ENCODE measurements around the gene CYP2A6.

CYP2A6 gene

DNA sequence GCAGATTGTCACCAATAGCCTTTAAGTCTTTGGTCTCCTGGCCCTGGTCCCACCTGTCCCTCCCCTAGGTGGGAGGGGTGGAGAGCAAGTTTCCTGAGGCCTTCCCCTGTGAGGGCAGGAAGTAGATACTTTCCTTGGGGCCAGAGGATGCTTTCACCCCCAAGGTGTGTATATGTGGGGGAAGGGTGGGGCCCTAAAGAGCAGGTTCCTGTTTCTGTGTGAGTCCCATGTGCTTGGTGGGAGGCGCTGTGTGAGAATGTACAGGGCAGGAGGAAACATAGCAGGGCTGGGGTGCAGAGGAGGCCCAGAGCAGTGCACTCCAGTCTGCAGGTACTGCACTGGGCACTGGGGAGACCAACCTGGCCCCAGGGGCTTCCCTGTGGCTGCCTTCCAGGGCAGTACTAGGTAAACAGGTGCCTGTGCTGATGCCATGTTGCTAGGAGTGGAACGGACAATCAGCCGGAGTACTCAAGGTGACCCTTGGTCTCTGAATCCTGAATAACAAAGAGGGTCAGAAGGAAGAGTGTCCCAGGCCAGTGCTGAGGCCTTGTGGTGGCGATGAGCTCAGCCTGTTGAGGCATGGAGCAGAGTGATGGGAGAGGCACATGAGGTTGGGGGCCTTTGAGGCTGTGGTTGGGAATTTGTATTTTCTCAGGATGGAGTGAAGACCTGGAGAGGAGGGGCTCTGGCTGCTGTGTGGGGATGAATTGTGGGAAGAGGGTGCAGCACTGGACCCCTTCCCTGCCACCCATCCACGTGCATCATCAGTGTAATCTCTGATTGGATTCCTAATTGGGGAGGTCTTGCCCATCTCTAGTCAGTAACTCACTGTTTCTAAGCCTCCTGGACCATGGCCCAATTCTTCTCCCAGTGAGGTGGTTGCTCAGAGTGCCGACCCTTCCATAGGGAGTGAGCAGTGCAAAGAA, 46.1 kb downstream of the CYP2A6 start:
- intact Hi-C loops (cut with DNase I), result loop anchor here (10.0 kb wide), 1 partner anchor 89 kb away; the partner anchor contains the start of genes COQ8B and ITPKC
- no peak for DNase-seq

DNA sequence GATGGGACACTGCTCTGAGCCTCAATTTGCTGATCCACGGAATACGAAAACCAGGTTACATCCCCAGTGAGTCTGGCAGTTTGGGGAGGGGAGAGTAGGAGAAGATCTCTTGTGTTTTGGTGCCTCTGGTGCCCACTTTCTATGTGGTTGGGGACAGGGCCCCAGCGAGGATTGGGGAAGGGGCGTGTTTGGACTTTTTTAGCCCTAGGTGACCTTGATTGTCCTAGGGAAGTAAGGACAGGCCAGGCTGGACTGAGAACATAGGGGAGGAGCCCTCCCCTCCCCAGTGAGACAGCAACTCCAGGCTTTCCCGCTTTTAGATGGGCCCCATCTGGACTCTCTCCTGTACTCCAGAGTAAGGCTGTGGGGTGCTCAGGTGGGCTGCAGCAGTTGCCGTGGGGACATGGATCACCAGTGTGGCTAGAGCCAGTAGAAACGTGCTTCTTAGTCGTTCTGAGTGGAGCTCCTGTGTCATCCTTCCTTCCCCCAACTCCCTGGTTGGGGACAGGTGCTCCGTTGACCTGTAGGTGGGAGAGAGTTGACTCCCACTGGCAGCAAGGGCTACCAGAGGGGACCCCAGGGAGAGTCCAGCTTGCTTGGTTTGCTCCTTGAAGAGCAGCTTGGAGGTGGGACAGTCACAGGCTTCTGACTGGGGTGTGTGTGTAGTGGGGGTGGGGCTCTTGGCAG, 46.9 kb downstream of the CYP2A6 start:
- intact Hi-C loops (cut with DNase I), result loop anchor here (10.0 kb wide), 1 partner anchor 89 kb away; the partner anchor contains the start of genes COQ8B and ITPKC
- no peak for DNase-seq

DNA sequence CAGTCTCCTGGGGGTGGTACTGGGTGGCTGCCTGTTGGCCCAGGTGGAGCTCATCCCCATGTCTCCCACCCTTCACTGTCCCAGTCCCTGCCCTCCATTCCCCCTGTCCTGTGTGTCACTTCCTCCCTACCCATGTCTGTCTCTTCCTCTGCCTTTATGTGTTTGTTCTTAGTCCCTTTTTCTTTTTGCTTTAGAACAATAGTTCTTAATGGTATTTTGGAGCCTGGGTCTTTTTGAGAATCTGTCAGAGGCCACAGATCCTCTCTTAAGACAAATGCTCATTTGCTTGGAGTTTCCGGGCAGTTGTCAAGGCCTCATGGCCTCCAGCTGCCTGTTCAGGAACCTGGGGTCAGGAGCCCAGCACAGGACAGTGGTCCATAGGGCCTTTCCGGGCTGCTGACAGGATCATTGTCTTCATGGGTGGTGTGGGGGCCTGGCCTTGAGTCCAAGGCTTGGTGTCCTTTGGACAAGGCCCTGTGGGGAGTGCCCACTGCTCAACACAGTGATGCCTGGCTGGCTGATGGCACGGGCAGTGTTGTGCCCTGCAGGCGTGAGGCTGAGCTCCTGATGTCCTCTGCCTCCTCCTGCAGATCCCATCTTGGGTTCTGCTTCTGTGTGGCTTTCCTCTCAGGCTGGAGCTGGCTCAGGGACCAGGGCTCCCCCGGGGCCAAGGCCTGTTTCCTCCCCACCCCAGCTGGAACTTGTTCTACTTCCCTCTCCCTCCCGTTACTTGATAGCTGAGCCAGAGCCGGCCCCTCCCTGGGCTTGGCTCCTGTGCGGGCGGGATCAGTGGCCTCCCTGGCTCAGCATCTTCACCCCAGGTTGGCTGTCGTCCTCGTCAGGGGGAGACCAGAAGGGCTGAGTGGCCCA, 47.7 kb downstream of the CYP2A6 start:
- no peak for DNase-seq
- intact Hi-C loops (cut with DNase I), result loop anchor here (10.0 kb wide), 1 partner anchor 88 kb away; the partner anchor contains the start of genes COQ8B and ITPKC

DNA sequence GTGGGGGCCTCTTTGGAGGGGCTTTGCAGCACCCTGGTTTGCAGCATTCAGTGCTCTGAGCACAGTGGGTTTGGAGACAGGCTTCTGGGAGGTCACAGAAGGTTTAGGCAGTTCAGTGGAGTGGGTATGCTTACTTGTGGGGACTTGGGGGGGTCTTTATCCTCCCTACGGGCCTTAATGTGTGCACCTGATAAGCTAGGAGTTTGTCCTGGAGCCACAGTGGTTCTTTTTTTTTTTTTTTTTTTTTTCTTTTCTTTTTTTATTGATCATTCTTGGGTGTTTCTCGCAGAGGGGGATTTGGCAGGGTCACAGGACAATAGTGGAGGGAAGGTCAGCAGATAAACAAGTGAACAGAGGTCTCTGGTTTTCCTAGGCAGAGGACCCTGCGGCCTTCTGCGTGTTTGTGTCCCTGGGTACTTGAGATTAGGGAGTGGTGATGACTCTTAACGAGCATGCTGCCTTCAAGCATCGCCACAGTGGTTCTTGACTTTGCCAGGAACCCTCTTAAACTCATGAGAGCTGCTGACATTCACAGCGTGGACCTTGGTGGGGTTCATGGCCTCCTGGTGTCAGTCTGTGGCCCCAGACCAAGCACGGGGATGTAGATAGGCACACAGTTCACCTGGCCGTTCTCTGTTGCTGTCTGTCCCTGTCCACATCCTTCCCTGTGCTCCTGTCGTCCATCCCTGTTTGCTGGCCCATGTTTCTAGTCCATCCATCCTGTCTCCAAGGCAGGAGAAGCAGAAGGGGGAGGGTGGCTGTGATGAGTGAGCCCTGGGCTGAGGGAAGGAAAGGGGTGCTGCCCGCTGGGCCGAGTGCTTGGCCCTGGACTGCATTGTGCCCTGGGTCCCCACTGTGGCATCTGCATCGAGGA, 48.6 kb downstream of the CYP2A6 start:
- DNase-seq, result no peak
- intact Hi-C loops (cut with DNase I), result loop anchor here (10.0 kb wide), 1 partner anchor 87 kb away; the partner anchor contains the start of genes COQ8B and ITPKC

DNA sequence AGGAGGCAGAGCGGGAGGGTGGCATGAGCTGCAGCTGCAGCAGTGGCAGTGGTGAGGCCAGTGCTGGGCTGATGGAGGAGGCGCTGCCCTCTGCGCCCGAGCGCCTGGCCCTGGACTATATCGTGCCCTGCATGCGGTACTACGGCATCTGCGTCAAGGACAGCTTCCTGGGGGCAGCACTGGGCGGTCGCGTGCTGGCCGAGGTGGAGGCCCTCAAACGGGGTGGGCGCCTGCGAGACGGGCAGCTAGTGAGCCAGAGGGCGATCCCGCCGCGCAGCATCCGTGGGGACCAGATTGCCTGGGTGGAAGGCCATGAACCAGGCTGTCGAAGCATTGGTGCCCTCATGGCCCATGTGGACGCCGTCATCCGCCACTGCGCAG, 49.3 kb downstream of the CYP2A6 start:
- DNase-seq, result peak in 1 of 10 donors; percentile 86
- intact Hi-C loops (cut with DNase I), result loop anchor here (10.0 kb wide), 1 partner anchor 86 kb away; the partner anchor contains the start of genes COQ8B and ITPKC

DNA sequence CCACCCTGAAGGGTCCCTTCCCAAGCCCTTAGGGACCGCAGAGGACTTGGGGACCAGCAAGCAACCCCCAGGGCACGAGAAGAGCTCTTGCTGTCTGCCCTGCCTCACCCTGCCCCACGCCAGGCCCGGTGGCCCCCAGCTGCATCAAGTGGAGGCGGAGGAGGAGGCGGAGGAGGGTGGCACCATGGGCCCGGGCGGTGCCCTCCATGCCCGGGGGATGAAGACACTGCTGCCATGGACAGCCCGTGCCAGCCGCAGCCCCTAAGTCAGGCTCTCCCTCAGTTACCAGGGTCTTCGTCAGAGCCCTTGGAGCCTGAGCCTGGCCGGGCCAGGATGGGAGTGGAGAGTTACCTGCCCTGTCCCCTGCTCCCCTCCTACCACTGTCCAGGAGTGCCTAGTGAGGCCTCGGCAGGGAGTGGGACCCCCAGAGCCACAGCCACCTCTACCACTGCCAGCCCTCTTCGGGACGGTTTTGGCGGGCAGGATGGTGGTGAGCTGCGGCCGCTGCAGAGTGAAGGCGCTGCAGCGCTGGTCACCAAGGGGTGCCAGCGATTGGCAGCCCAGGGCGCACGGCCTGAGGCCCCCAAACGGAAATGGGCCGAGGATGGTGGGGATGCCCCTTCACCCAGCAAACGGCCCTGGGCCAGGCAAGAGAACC, 49.8 kb downstream of the CYP2A6 start:
- DNase-seq, result peak in 1 of 10 donors; percentile 76
- intact Hi-C loops (cut with DNase I), result loop anchor here (10.0 kb wide), 1 partner anchor 86 kb away; the partner anchor contains the start of genes COQ8B and ITPKC

DNA sequence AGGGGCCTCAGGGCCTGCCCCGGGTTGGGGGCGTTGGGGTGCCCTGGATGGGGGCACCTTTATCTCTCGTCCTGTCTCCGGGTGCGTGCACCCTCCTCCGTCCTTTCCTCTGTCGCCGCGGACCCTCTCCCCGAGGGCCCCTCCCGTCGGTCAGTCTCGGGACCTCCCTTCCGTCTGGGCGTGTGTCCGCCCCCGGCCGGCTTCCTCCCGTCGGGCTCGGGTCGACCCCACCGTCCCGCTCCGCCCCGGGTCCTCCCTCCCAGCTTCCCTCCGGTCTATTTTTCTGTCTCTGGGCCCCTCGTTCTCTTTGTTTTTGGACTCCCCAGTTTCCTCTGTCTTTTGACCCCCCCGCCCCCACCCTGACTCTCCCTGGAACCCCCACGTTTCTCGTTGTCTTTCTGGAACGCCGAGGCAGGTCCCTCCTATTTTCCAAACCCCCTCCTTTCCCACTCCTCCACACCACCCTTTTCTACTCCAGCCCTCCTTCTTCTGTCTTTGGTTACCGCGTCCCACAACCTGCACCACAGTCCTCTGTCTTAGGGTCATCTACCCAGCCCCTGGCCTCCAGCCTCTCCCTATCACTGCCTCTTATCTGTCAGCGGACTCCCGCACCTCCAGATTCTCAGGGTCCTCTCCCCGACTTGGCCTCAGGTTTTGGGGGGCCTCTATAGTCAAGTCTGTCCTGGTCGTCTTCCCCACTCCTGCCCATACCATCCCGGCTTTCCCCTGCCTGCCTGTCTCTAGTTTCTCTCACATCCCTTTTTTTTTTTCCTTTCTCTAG, 50.5 kb downstream of the CYP2A6 start:
- peak in 2 of 10 donors; percentile 78 to 89 for DNase-seq
- intact Hi-C loops (cut with DNase I), result loop anchor here (1.0 to 10.0 kb wide), 2 partner anchors 48 to 85 kb away; partner anchors contain the start of genes COQ8B, ITPKC and SNRPA

DNA sequence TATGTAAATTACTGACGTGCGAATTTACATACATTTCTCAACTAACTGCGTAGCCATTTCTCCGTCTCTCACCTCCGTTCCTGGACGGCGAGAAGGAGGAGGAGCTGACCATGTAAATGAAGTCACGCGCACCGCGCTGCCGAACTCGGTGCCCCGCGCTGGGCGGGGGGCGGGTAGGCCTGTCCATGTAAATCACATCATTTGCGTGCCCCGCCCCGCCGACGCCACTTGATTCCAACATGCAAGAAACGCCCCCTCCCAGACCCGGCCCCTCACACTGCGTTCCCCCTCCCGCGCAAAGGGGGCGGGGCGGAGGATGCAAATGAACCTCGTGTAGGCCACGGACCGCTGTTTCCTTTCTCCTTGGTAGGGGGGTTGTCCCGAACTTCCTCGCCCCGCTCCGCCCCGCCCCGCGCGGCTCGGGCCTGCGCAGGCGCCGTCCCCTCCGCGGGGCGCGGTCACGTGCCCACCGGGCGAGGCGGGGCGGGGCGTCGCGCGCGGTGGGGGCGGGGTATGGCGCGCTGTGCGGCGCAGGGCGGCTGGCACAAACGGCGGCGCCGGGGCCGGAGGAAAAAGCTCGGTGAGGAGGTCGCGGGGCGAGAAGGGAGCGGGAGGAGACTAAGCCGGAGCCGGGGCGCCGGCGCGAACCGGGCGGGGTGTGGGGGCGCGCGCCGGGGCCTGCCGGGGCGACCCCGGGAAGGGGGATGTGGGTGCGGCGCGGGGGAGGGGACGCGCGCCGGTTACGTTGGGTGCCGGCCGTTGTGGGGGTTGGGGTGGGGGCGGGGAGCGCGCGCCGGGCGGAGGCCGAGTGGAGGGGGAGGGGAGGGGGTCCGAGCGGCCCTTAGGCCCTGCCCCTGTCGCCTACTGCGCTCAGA, 51.3 kb downstream of the CYP2A6 start, which contains the start of gene EGLN2:
Gene EGLN2 (plus strand): TSS at position 509 of the 875 bp plus-strand sequence. CDS start 1,382 bp downstream, outside the sequence.
- intact Hi-C loops (cut with DNase I), result loop anchor here (1.0 kb wide), 1 partner anchor 48 kb away; the partner anchor contains the start of gene SNRPA
- peak; percentile 98 to 100 (median 100) for DNase-seq

DNA sequence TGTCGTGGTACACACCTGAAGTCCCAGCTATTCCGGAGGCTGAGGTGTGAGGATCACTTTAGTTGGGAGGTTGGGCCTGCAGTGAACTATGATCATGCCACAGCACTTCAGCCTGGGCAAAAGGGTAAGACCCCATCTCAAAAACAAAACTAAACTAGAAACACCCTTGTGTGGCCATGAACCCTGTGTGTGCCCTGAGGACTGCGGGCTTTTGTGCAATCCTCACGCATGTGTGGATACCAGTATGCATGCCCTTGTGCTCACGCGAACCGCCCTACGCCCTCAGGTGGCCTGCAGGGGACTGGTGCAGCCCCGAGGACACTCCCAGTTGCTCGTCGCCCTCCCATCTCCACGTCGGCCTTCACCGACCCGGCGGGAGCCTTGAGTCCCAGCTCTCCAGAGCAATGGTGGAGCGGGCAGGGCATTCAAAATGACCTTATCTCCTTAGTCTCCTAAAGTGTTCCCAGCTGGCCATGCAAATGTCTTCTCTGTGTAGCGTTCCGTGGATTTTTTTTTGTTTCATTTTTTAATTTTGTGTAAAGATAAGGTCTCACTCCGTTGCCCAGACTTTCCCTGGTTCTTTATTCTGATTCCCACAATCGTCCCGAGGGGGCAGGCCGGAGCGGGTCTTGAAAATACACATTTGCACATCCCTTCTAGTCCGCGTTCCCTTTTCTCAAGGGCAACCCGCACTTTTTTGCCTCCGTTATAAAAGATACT, 52.1 kb downstream of the CYP2A6 start:
- intact Hi-C loops (cut with DNase I), result loop anchor here (1.0 kb wide), 1 partner anchor 19 kb away; no protein-coding TSS in a partner anchor
- peak in 2 of 10 donors; percentile 80 to 88 for DNase-seq

DNA sequence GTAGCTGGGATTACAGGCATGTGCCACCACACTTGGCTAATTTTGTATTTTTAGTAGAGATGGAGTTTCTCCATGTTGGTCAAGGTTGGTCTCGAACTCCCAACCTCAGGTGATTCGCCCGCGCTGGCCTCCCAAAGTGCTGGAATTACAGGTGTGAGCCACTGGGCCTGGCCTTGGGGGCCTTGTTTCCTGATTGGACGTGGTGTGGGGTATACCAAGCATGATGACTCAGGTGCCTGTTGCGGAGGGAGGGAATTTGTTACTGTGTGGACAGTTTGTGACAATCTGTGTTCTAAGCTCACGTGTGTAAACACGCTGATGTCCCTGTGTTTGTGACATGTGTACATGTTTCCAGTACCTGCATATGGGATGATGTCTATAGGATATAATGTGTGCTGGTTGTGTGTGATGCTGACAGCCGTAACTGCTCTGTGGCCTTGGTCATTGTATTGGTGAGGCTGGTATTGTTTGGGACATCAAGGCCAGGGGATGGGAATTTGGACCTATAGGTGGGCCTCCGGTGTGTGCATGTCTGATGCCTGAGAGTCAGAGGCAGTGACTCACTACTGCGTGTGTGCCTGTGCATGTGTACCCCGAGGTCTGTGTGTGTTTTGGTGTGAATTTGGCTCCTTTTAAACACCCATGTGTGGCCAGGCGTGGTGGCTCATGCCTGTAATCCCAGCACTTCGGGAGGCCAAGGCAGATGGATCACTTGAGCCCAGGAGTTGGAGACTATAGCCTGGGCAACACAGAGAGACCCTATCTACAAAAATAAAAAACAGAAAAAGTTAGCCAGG, 52.9 kb downstream of the CYP2A6 start:
- intact Hi-C loops (cut with DNase I), result loop anchor here (1.0 kb wide), 1 partner anchor 18 kb away; no protein-coding TSS in a partner anchor

More for the DNA sequence above, 52.9 kb downstream of the CYP2A6 start:
- no peak for DNase-seq

Measured in posterior cingulate gyrus (tissue), 11 donors.